ENCODE data around the gene CENPM.

GRCh38 chr22:41975299-41976069 is 28.5 kb upstream of the CENPM start:
- TF ChIP-seq, protein P1, sequence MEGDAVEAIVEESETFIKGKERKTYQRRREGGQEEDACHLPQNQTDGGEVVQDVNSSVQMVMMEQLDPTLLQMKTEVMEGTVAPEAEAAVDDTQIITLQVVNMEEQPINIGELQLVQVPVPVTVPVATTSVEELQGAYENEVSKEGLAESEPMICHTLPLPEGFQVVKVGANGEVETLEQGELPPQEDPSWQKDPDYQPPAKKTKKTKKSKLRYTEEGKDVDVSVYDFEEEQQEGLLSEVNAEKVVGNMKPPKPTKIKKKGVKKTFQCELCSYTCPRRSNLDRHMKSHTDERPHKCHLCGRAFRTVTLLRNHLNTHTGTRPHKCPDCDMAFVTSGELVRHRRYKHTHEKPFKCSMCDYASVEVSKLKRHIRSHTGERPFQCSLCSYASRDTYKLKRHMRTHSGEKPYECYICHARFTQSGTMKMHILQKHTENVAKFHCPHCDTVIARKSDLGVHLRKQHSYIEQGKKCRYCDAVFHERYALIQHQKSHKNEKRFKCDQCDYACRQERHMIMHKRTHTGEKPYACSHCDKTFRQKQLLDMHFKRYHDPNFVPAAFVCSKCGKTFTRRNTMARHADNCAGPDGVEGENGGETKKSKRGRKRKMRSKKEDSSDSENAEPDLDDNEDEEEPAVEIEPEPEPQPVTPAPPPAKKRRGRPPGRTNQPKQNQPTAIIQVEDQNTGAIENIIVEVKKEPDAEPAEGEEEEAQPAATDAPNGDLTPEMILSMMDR (IDR thresholded peaks at IDR 0.05; ENCODE audit: extremely low read depth in 1 of 2, insufficient read depth in 1 of 2, low read depth in 1 of 2, low read length in 2 of 2): no peak
- no peak for TF ChIP-seq EZH2 (IDR thresholded peaks at IDR 0.05; ENCODE audit: borderline replicate concordance, low read depth, low read length, severe bottlenecking)
- no peak for TF ChIP-seq MAX (IDR thresholded peaks at IDR 0.05; ENCODE audit: insufficient read depth, insufficient read length)
